Transverse colon (tissue), 4 donors: ENCODE measurements around the gene PHACTR2. TPM values are rescaled to one million over a fixed set of nuclear protein-coding genes. Genes with fewer than 3 reads are reported as not detected.

Experiments
- DNase-seq: peaks from one replicate; pipeline ENCODE4 v3.0.0-alpha.2; 2019
- H3K27ac ChIP-seq, 4 donors: fragments of 200-600 bp; sonication (generic); 2 replicates each; pipeline ENCODE4 v1.5.1; 2016 to 2018; ENCODE audit warnings: inconsistent platforms in 4 of 4
- H3K27me3 ChIP-seq: fragments of 200-600 bp; sonication (generic); 2 replicates; pipeline ENCODE4 v1.5.1; 2017; ENCODE audit warnings: inconsistent platforms
- H3K36me3 ChIP-seq, 4 donors: fragments of 200-600 bp; sonication (generic); 2 replicates each; pipeline ENCODE4 v1.5.1; 2017 to 2019; ENCODE audit warnings: inconsistent platforms in 4 of 4
- H3K4me1 ChIP-seq, 4 donors: fragments of 200-600 bp; sonication (generic); 2 replicates each; pipeline ENCODE4 v1.5.1; 2017 to 2020; ENCODE audit warnings: inconsistent platforms in 4 of 4
- H3K4me3 ChIP-seq, 4 donors: fragments of 200-600 bp; sonication (generic); 1 replicate in 1 of 4; 2 replicates in 3 of 4; pipeline versions ENCODE4 v1.5.1 to v1.6.1; 2017 to 2019; ENCODE audit warnings: inconsistent platforms in 4 of 4
- H3K9me3 ChIP-seq, 2 donors: fragments of 200-600 bp; sonication (generic); 2 replicates each; pipeline ENCODE4 v1.5.1; 2017 to 2019; ENCODE audit warnings: inconsistent platforms in 2 of 2
- EP300 ChIP-seq: sonication (generic); formaldehyde crosslinking; IDR thresholded peaks from one replicate; pipeline ENCODE4 v1.6.1; 2017; ENCODE audit warnings: antibody characterized with exemption, low read depth
- POLR2A ChIP-seq: fragments of 450-650 bp; IDR thresholded peaks from one replicate; pipeline ENCODE4 v1.6.1; 2016; ENCODE audit warnings: antibody characterized with exemption, mild to moderate bottlenecking, moderate library complexity
- POLR2AphosphoS5 ChIP-seq, 3 donors: sonication (generic); formaldehyde crosslinking; IDR thresholded peaks; one replicate each; pipeline ENCODE4 v1.6.1; 2016; ENCODE audit warnings: antibody characterized with exemption in 3 of 3
- WGBS, 2 donors: methylation state at CpG; one replicate each; pipeline ENCODE4 v1.1.5; 2018; ENCODE audit warnings: low coverage in 1 of 2; 5-methylcytosine and 5-hydroxymethylcytosine counted together
- in situ Hi-C, 4 donors: fragments of 200-750 bp; cut with MboI; loops; one replicate each; pipeline versions ENCODE4 v1.15.0 to v1.15.1; 2017; ENCODE audit warnings: low sequenced_read_pairs in 3 of 4, low pct_ligation_motif_present in 1 of 4, low pct_unique_long_range_greater_than_20kb in 1 of 4
- intact Hi-C: fragments of 100-400 bp; cut with DNase I; formaldehyde crosslinking; loops from one replicate; pipeline ENCODE4 v1.15.1; 2023; ENCODE audit warnings: low total_unique reads
- total RNA-seq, 4 donors: library from RNA; depleted of rRNA; stranded (reverse); fragments of >200 nt; gene quantifications; one replicate each; pipeline ENCODE4 v1.1.0, GENCODE V29; 2016
- TF ChIP-seq, protein P1 (sequence below), 5 experiments: fragments of 200-600 bp in 3 of 5; fragments of 450-650 bp in 2 of 5; sonication (generic) in 3 of 5; IDR thresholded peaks; 1 replicate in 2 of 5; 2 replicates in 3 of 5; pipeline ENCODE4 v1.5.1; 2016 to 2017; ENCODE audit warnings: antibody characterized with exemption in 5 of 5, inconsistent platforms in 3 of 5, mild to moderate bottlenecking in 2 of 5, moderate library complexity in 1 of 5

The PHACTR2 gene
- total RNA-seq, 4 donors from 2014 or later = 38.6 to 56.8 (median 48.7) TPM

DNA sequence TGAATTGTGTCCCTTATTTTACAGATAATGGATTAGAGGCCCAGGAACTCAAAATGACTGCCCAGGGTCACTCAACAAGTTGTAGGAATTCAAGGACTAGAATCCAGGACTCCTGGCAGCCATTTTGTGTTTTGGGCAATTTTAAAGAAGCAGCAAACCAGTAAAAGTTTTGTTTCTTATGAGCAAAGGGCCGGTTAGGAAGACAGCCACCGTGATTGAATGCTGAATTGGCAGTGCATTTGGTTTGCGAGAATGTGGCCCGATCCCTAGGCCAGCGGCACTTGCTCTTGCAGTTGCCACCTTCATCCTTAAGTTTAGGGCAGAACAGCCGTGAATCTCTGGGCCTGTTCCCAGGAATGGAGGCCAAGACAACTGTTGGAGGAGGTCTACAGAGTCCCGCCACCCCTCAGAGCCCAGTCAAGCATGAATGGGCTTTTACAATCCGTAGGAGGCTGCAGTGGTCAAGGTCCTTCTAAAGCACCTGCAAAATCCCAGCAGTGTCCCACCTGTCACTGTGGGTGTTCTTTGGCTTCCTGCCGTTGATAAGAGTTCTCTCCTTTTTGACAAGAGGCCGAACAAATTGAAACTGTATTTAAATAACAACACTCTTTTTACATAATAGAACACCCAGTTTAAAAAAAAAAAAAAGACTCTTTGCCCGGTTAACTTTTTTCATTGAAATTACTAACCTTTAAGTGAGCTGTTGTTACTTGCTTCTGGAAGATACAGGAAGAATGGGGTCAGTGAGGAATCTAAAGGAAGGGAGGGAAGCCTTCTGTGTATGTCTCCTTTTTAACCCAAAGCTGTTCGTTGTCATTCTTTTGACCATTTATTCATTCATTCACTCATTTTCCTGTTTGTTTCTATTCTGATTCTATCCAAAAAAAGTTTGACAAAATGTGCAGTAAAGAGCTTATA lies 68.7 kb downstream of the PHACTR2 start:
- Histone ChIP-seq H3K36me3 (no peaks in the 10 kb centered on the region), H3K4me1 (peaks cover 18 to 64% (median 46%) of the 10 kb centered on the region in 4 donors), H3K4me3 (peak overlapping the region in 1 of 4 donors; percentile 13), H3K9me3 (no peaks in the 10 kb centered on the region), H3K27ac (peak overlapping the region; percentile 66 to 82 (median 78)), H3K27me3 (no peaks in the 10 kb centered on the region)
- no peak for DNase-seq
- TF ChIP-seq, protein P1, sequence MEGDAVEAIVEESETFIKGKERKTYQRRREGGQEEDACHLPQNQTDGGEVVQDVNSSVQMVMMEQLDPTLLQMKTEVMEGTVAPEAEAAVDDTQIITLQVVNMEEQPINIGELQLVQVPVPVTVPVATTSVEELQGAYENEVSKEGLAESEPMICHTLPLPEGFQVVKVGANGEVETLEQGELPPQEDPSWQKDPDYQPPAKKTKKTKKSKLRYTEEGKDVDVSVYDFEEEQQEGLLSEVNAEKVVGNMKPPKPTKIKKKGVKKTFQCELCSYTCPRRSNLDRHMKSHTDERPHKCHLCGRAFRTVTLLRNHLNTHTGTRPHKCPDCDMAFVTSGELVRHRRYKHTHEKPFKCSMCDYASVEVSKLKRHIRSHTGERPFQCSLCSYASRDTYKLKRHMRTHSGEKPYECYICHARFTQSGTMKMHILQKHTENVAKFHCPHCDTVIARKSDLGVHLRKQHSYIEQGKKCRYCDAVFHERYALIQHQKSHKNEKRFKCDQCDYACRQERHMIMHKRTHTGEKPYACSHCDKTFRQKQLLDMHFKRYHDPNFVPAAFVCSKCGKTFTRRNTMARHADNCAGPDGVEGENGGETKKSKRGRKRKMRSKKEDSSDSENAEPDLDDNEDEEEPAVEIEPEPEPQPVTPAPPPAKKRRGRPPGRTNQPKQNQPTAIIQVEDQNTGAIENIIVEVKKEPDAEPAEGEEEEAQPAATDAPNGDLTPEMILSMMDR (IDR thresholded peaks at IDR 0.05) = no peak
- TF ChIP-seq EP300 = no peak
- no peak for TF ChIP-seq POLR2AphosphoS5 (IDR thresholded peaks at IDR 0.05)
- TF ChIP-seq POLR2A = no peak
- WGBS, 2 donors = 55 to 58% methylated on average over 4 to 12 of the region's 12 CpGs
- in situ Hi-C loops (no loop called here), intact Hi-C loops (no loop called here)

DNA sequence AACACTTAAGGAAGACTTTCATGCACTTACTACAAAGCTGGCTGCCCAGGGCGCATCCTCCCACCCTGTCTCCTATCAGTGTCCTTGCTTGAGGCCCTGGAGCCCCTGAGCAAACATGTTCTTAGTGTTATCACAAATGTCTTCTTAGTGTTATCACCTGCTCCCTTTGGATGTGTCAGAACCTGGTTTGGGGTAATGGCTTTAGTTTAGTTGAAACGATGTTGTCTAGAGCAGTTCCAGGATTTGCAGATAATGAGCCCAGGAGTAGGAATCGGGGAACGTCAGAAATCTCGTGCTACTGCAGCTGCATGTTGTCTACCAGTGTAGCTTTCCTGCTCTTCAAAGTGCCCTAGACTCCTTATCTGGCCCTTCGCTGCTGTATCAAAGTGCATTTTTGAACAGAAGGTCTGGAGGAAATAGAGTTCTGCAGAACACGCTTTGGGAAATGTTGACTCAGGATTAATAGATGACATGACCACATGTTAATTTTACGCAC lies 69.6 kb downstream of the PHACTR2 start:
- peaks cover 16 to 60% (median 44%) of the 10 kb centered on the region in 4 donors for H3K4me1 ChIP-seq
- peak overlapping the region in 2 of 4 donors; percentile 66 to 82 for H3K27ac ChIP-seq
- no peak overlapping the region for H3K4me3 ChIP-seq
- no peaks in the 10 kb centered on the region for H3K9me3 ChIP-seq
- H3K36me3 ChIP-seq = no peaks in the 10 kb centered on the region
- intact Hi-C loops (no loop called here), in situ Hi-C loops (no loop called here)
- no peaks in the 10 kb centered on the region for H3K27me3 ChIP-seq
- TF ChIP-seq POLR2A = no peak
- TF ChIP-seq POLR2AphosphoS5 (IDR thresholded peaks at IDR 0.05) = peak in 1 of 3 donors; percentile 16
- WGBS, 2 donors = 55 to 58% methylated on average over 4 to 8 of the region's 8 CpGs
- no peak for DNase-seq

DNA sequence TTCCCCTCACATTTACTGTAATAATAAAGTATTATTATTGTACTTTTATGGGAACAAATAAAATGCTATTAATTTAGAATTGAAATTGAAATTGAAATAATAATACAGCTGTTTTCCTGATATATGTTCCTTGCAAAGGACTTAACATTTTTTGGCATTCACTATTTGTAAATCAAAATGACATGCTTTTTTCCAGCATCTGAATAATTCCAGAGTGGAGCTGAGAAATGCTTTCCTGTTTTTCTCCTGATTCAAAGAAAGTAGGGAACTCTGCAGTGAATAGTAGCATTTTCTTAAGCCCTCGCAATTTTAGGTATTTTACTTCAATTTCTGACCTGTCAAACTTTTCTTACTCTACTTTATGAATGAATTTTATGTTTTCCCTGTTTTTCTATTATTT lies 72.1 kb downstream of the PHACTR2 start:
- Histone ChIP-seq H3K4me1 (peaks cover 6 to 35% (median 20%) of the 10 kb centered on the region in 4 donors), H3K9me3 (no peaks in the 10 kb centered on the region), H3K27me3 (no peaks in the 10 kb centered on the region), H3K36me3 (no peaks in the 10 kb centered on the region), H3K4me3 (no peak overlapping the region), H3K27ac (no peak overlapping the region)
- TF ChIP-seq POLR2AphosphoS5 (IDR thresholded peaks at IDR 0.05) (no peak), EP300 (no peak), POLR2A (no peak)
- TF ChIP-seq, protein P1 (IDR thresholded peaks at IDR 0.05) = no peak
- no peak for DNase-seq
- in situ Hi-C loops = no loop called here
- WGBS, 2 donors = 88 to 90% methylated on average over 1 of the region's 1 CpG
- intact Hi-C loops = no loop called here

DNA sequence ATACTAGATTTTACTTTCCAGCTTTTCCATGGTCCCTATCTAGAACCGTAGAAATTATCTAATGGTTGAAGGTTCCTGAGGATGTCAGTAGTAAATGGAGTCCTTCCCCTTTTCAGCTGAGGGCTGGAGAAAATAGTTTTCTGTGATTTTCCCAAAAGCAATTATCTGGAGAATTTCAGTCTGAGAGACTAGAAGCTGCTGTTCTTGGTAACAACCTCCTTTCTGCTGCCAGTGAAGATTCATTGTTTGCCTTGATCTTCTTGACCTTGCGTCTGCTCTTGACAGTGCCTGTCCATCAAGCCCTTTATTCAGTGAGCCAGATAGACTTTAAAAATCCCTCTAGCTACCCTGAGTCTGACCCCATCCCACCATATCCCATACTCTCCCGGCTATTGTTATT lies 73.1 kb downstream of the PHACTR2 start:
- no peak for DNase-seq
- H3K36me3 ChIP-seq = no peaks in the 10 kb centered on the region
- no peaks in the 10 kb centered on the region for H3K27me3 ChIP-seq
- peaks cover 0 to 28% (median 12%) of the 10 kb centered on the region in 4 donors for H3K4me1 ChIP-seq
- TF ChIP-seq EP300 = no peak
- no peak for TF ChIP-seq POLR2A
- no peak for TF ChIP-seq POLR2AphosphoS5 (IDR thresholded peaks at IDR 0.05)
- TF ChIP-seq, protein P1 (IDR thresholded peaks at IDR 0.05) = no peak
- in situ Hi-C loops = no loop called here
- intact Hi-C loops = no loop called here
- H3K9me3 ChIP-seq = no peaks in the 10 kb centered on the region
- 58 to 79% methylated on average over 3 of the region's 3 CpGs for WGBS, 2 donors
- H3K27ac ChIP-seq = no peak overlapping the region
- H3K4me3 ChIP-seq = no peak overlapping the region
